ENCODE results near the gene NUDT3. TPM values are rescaled to one million over a fixed set of nuclear protein-coding genes. Genes with fewer than 3 reads are reported as not detected.

Gene NUDT3
- total and polyA plus RNA-seq, 4 donors: 9.0 to 38.5 (median 22.8) TPM

DNA sequence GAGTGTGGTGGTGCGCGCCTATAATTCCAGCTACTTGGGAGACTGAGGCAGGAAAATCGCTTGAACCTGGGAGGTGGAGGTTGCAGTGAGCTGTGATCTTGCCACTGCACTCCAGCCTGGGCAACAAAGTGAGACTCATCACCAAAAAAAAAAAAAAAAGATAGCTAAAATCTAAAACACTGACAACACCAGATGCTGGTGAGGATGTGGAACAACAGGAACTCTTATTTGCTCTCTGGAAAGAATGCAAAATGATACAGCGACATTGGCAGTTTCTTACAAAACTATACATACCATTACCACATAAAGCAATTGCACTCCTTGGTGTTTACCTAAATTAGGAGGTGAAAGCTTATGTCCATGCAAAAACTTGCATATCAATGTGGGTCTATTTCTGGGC, 80.2 kb downstream of the NUDT3 start:
- Histone ChIP-seq H3K4me3 (no peak overlapping the region), H3K36me3 (ENCODE audit: control insufficient read depth in 4 of 4, insufficient read depth in 4 of 4, low read length in 4 of 4) (no peaks in the 10 kb centered on the region), H3K4me1 (ENCODE audit: control insufficient read depth in 5 of 5, insufficient read depth in 5 of 5, low read length in 5 of 5) (peaks cover 0 to 10% (median 1%) of the 10 kb centered on the region in 5 donors), H3K27me3 (ENCODE audit: control insufficient read depth in 3 of 3, insufficient read depth in 3 of 3, low read length in 2 of 3) (no peaks in the 10 kb centered on the region), H3K27ac (ENCODE audit: low read depth in 1 of 2, low read length in 1 of 2) (no peak overlapping the region), H3K9ac (ENCODE audit: insufficient read depth in 1 of 2, low read length in 2 of 2) (no peak overlapping the region), H3K9me3 (ENCODE audit: control insufficient read depth in 4 of 4, insufficient read depth in 3 of 4, low read length in 3 of 4) (no peaks in the 10 kb centered on the region)
- DNase-seq (no peak), ATAC-seq (ENCODE audit: insufficient read depth, low FRiP score) (no peak)
- TF ChIP-seq, protein P1, sequence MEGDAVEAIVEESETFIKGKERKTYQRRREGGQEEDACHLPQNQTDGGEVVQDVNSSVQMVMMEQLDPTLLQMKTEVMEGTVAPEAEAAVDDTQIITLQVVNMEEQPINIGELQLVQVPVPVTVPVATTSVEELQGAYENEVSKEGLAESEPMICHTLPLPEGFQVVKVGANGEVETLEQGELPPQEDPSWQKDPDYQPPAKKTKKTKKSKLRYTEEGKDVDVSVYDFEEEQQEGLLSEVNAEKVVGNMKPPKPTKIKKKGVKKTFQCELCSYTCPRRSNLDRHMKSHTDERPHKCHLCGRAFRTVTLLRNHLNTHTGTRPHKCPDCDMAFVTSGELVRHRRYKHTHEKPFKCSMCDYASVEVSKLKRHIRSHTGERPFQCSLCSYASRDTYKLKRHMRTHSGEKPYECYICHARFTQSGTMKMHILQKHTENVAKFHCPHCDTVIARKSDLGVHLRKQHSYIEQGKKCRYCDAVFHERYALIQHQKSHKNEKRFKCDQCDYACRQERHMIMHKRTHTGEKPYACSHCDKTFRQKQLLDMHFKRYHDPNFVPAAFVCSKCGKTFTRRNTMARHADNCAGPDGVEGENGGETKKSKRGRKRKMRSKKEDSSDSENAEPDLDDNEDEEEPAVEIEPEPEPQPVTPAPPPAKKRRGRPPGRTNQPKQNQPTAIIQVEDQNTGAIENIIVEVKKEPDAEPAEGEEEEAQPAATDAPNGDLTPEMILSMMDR (IDR thresholded peaks at IDR 0.05; ENCODE audit: control extremely low read depth, extremely low read depth): no peak
- 88 to 98% methylated on average over 4 of the region's 4 CpGs for WGBS, 2 donors

- no peak overlapping the region for H3K9ac ChIP-seq (ENCODE audit: insufficient read depth in 1 of 2, low read length in 2 of 2)
- H3K4me1 ChIP-seq (ENCODE audit: control insufficient read depth in 5 of 5, insufficient read depth in 5 of 5, low read length in 5 of 5): peaks cover 3 to 15% (median 8%) of the 10 kb centered on the region in 5 donors
- no peak overlapping the region for H3K4me3 ChIP-seq
- no peaks in the 10 kb centered on the region for H3K9me3 ChIP-seq (ENCODE audit: control insufficient read depth in 4 of 4, insufficient read depth in 3 of 4, low read length in 3 of 4)
- H3K36me3 ChIP-seq (ENCODE audit: control insufficient read depth in 4 of 4, insufficient read depth in 4 of 4, low read length in 4 of 4): no peaks in the 10 kb centered on the region
- H3K27ac ChIP-seq (ENCODE audit: low read depth in 1 of 2, low read length in 1 of 2): no peak overlapping the region
- 72 to 83% methylated on average over 6 of the region's 6 CpGs for WGBS, 2 donors
- TF ChIP-seq, protein P1 (IDR thresholded peaks at IDR 0.05; ENCODE audit: control extremely low read depth, extremely low read depth): no peak
- ATAC-seq (ENCODE audit: insufficient read depth, low FRiP score) (no peak), DNase-seq (no peak)
- no peaks in the 10 kb centered on the region for H3K27me3 ChIP-seq (ENCODE audit: control insufficient read depth in 3 of 3, insufficient read depth in 3 of 3, low read length in 2 of 3)
Measured at GRCh38 chr6:34310817-34311216, 81.7 kb downstream of the NUDT3 start.

GRCh38 chr6:34308483-34308882, 84.0 kb downstream of the NUDT3 start:
- no peaks in the 10 kb centered on the region for H3K9me3 ChIP-seq (ENCODE audit: control insufficient read depth in 4 of 4, insufficient read depth in 3 of 4, low read length in 3 of 4)
- no peak overlapping the region for H3K9ac ChIP-seq (ENCODE audit: insufficient read depth in 1 of 2, low read length in 2 of 2)
- 80 to 88% methylated on average over 2 of the region's 2 CpGs for WGBS, 2 donors
- DNase-seq (no peak), ATAC-seq (ENCODE audit: insufficient read depth, low FRiP score) (no peak)
- TF ChIP-seq, protein P1 (IDR thresholded peaks at IDR 0.05; ENCODE audit: control extremely low read depth, extremely low read depth): no peak
- H3K4me1 ChIP-seq (ENCODE audit: control insufficient read depth in 5 of 5, insufficient read depth in 5 of 5, low read length in 5 of 5): peaks cover 3 to 16% (median 13%) of the 10 kb centered on the region in 5 donors
- no peak overlapping the region for H3K4me3 ChIP-seq
- no peak overlapping the region for H3K27ac ChIP-seq (ENCODE audit: low read depth in 1 of 2, low read length in 1 of 2)
- H3K27me3 ChIP-seq (ENCODE audit: control insufficient read depth in 3 of 3, insufficient read depth in 3 of 3, low read length in 2 of 3): no peaks in the 10 kb centered on the region
- no peaks in the 10 kb centered on the region for H3K36me3 ChIP-seq (ENCODE audit: control insufficient read depth in 4 of 4, insufficient read depth in 4 of 4, low read length in 4 of 4)
